H9 (cell line): ENCODE measurements around the gene THBS3. TPM values are rescaled to one million over a fixed set of nuclear protein-coding genes. Genes with fewer than 3 reads are reported as not detected.
A peak's percentile ranks its signal among the peaks of the same experiment; 100 is the strongest.

Experiments used
- DNase-seq: peaks from one replicate; pipeline ENCODE4 v3.0.0-alpha.2; 2017
- H2AFZ ChIP-seq: one replicate; pipeline ENCODE4 v1.6.1; 2013; ENCODE audit warnings: mild to moderate bottlenecking, low read length, control low read depth, moderate library complexity
- H2AK5ac ChIP-seq: 2 replicates; pipeline ENCODE4 v1.6.1; 2013; ENCODE audit warnings: low read length, control low read depth, mixed read lengths; ENCODE audit not compliant: insufficient read length
- H2BK120ac ChIP-seq: one replicate; pipeline ENCODE4 v1.6.1; 2013; ENCODE audit warnings: low read depth, mild to moderate bottlenecking, low read length, control low read depth, inconsistent platforms; ENCODE audit not compliant: poor library complexity, severe bottlenecking
- H2BK12ac ChIP-seq: 2 replicates; pipeline ENCODE4 v1.6.1; 2013; ENCODE audit warnings: low read length, control low read depth, mixed read lengths, low read depth; ENCODE audit not compliant: insufficient read length
- H2BK15ac ChIP-seq: 2 replicates; pipeline ENCODE4 v1.6.1; 2013; ENCODE audit warnings: low read depth, low read length, control low read depth
- H2BK20ac ChIP-seq: one replicate; pipeline ENCODE4 v1.6.1; 2013; ENCODE audit warnings: low read depth, mild to moderate bottlenecking, low read length, control low read depth, inconsistent platforms; ENCODE audit not compliant: poor library complexity, severe bottlenecking
- H2BK5ac ChIP-seq: 2 replicates; pipeline ENCODE4 v1.6.1; 2013; ENCODE audit warnings: low read length, control low read depth, mixed read lengths; ENCODE audit not compliant: insufficient read length
- H3K14ac ChIP-seq: 2 replicates; pipeline ENCODE4 v1.6.1; 2013; ENCODE audit warnings: low read length, control low read depth; ENCODE audit not compliant: insufficient read depth
- H3K18ac ChIP-seq: 2 replicates; pipeline ENCODE4 v1.6.1; 2013; ENCODE audit warnings: low read depth, mild to moderate bottlenecking, mixed read lengths, low read length, control low read depth; ENCODE audit not compliant: insufficient read length
- H3K23ac ChIP-seq: 2 replicates; pipeline ENCODE4 v1.6.1; 2013; ENCODE audit warnings: low read length, control low read depth, mixed read lengths, low read depth; ENCODE audit not compliant: insufficient read length
- H3K23me2 ChIP-seq: 2 replicates; pipeline ENCODE4 v1.6.1; 2013; ENCODE audit warnings: low read depth, mild to moderate bottlenecking, mixed read lengths, low read length, control low read depth; ENCODE audit not compliant: insufficient read length, poor library complexity, severe bottlenecking
- H3K27ac ChIP-seq: 2 replicates; pipeline ENCODE4 v1.5.1; 2013; ENCODE audit warnings: low read length, control low read depth, mixed read lengths, low read depth; ENCODE audit not compliant: insufficient read length
- H3K27me3 ChIP-seq: 2 replicates; pipeline ENCODE4 v1.6.1; 2013; ENCODE audit warnings: low read length, control low read depth, inconsistent platforms; ENCODE audit not compliant: insufficient read depth
- H3K4ac ChIP-seq: 2 replicates; pipeline ENCODE4 v1.6.1; 2013; ENCODE audit warnings: low read depth, mild to moderate bottlenecking, control low read depth, inconsistent platforms, low read length, moderate library complexity
- H3K4me1 ChIP-seq: 2 replicates; pipeline ENCODE4 v1.6.1; 2013; ENCODE audit warnings: low read length, control low read depth, inconsistent platforms; ENCODE audit not compliant: insufficient read depth
- H3K4me2 ChIP-seq: 2 replicates; pipeline ENCODE4 v1.6.1; 2013; ENCODE audit warnings: low read length, control low read depth, mixed read lengths; ENCODE audit not compliant: insufficient read length, insufficient read depth
- H3K56ac ChIP-seq: 2 replicates; pipeline ENCODE4 v1.6.1; 2013; ENCODE audit warnings: low read depth, mild to moderate bottlenecking, mixed read lengths, low read length, control low read depth; ENCODE audit not compliant: insufficient read length
- H3K79me1 ChIP-seq: 2 replicates; pipeline ENCODE4 v1.6.1; 2013; ENCODE audit warnings: low read depth, mild to moderate bottlenecking, moderate library complexity, low read length, control low read depth, inconsistent platforms; ENCODE audit not compliant: insufficient read depth, poor library complexity, severe bottlenecking
- H3K79me2 ChIP-seq: 2 replicates; pipeline ENCODE4 v1.6.1; 2013; ENCODE audit warnings: low read length, control low read depth, inconsistent platforms; ENCODE audit not compliant: insufficient read depth
- H3K9ac ChIP-seq: 2 replicates; pipeline ENCODE4 v1.6.1; 2013; ENCODE audit warnings: low read length, control low read depth, mixed read lengths; ENCODE audit not compliant: insufficient read length; ENCODE audit errors: extremely low read depth
- H3K9me3 ChIP-seq: one replicate; pipeline ENCODE4 v1.6.1; 2013; ENCODE audit warnings: low read depth, low read length, inconsistent platforms; ENCODE audit not compliant: control insufficient read depth
- H3T11ph ChIP-seq: one replicate; pipeline ENCODE4 v1.6.1; 2013; ENCODE audit warnings: mild to moderate bottlenecking, low read length, control low read depth, inconsistent platforms
- H4K20me1 ChIP-seq: one replicate; pipeline ENCODE4 v1.6.1; 2013; ENCODE audit not compliant: control insufficient read depth, insufficient read length, insufficient read depth
- H4K5ac ChIP-seq: 2 replicates; pipeline ENCODE4 v1.6.1; 2013; ENCODE audit warnings: low read depth, mild to moderate bottlenecking, mixed read lengths, low read length, control low read depth; ENCODE audit not compliant: insufficient read length
- H4K8ac ChIP-seq: replicated peaks from 2 replicates; pipeline ENCODE4 v1.6.1; 2013; ENCODE audit warnings: low read length, control low read depth, mixed read lengths, low read depth; ENCODE audit not compliant: insufficient read length
- H4K91ac ChIP-seq: 2 replicates; pipeline ENCODE4 v1.6.1; 2013; ENCODE audit warnings: low read depth, mild to moderate bottlenecking, moderate library complexity, mixed read lengths, low read length, control low read depth; ENCODE audit not compliant: insufficient read length
- H3K27ac Mint-ChIP-seq, 3 experiments: 2 replicates in 2 of 3; 3 replicates in 1 of 3; pipeline ENCODE4 v1.8.0; 2020 to 2021; ENCODE audit warnings: mixed read lengths in 3 of 3, mild to moderate bottlenecking in 1 of 3, moderate library complexity in 1 of 3
- H3K27me3 Mint-ChIP-seq: 2 replicates; pipeline ENCODE4 v1.8.0; 2021; ENCODE audit warnings: low read depth, mild to moderate bottlenecking, moderate library complexity, mixed read lengths
- H3K36me3 Mint-ChIP-seq, 3 experiments: 2 replicates in 2 of 3; 3 replicates in 1 of 3; pipeline ENCODE4 v1.8.0; 2020 to 2021; ENCODE audit warnings: low read depth in 3 of 3, mixed read lengths in 3 of 3; ENCODE audit not compliant: insufficient read depth in 1 of 3
- H3K4me1 Mint-ChIP-seq, 2 experiments: 2 replicates each; pipeline ENCODE4 v1.8.0; 2020; ENCODE audit warnings: mixed read lengths in 2 of 2
- H3K4me3 Mint-ChIP-seq, 2 experiments: 2 replicates in 1 of 2; 3 replicates in 1 of 2; pipeline ENCODE4 v1.8.0; 2020 to 2021; ENCODE audit warnings: mild to moderate bottlenecking in 2 of 2, mixed read lengths in 2 of 2, moderate library complexity in 1 of 2
- H3K9me3 Mint-ChIP-seq, 2 experiments: 2 replicates in 1 of 2; 3 replicates in 1 of 2; pipeline ENCODE4 v1.8.0; 2020; ENCODE audit warnings: mild to moderate bottlenecking in 2 of 2, mixed read lengths in 2 of 2, moderate library complexity in 1 of 2
- CTCF ChIP-seq: fragments of 200-600 bp; sonication (generic); conservative IDR thresholded peaks from 3 replicates; pipeline ENCODE4 v1.8.0; 2021; ENCODE audit warnings: antibody characterized with exemption, mild to moderate bottlenecking
- WGBS: extraction: QIAGEN DNeasy Blood & Tissue Kit; methylation state at CpG from one replicate; pipeline ENCODE4 v1.1.7; 2013; ENCODE audit warnings: missing lambda C conversion rate, low lambda C conversion rate, mixed read lengths; ENCODE audit not compliant: insufficient read length; ENCODE audit errors: extremely low coverage; 5-methylcytosine and 5-hydroxymethylcytosine counted together
- total RNA-seq: library from RNA; stranded (reverse); gene quantifications from 2 replicates; pipeline ENCODE4 v1.2.1, GENCODE V29; 2021

The THBS3 gene
- total RNA-seq, 1 experiment from 2014 or later, result 5.9 TPM

- Histone ChIP-seq H3K9me3 (no peaks in the 10 kb centered on the region), H2BK120ac (no peak overlapping the region), H4K20me1 (no peaks in the 10 kb centered on the region), H2AFZ (no peak overlapping the region), H2BK5ac (no peak overlapping the region), H2BK12ac (no peak overlapping the region), H4K5ac (no peak overlapping the region), H3K23ac (no peak overlapping the region), H3K23me2 (peaks cover 6% of the 10 kb centered on the region), H3K14ac (no peak overlapping the region), H3K4me2 (peak overlapping the region; percentile 89), H3K4ac (no peak overlapping the region), H3K27ac (no peak overlapping the region), H2AK5ac (no peak overlapping the region), H3K56ac (no peak overlapping the region), H3T11ph (no peak overlapping the region), H4K91ac (no peak overlapping the region), H4K8ac (no peak overlapping the region), H3K79me1 (no peaks in the 10 kb centered on the region), H3K27me3 (no peaks in the 10 kb centered on the region), H2BK20ac (no peak overlapping the region), H3K18ac (no peak overlapping the region), H3K9ac (no peak overlapping the region), H3K4me1 (peaks cover 2% of the 10 kb centered on the region; the same call in 1 of the 2 replicates), H3K79me2 (no peaks in the 10 kb centered on the region), H2BK15ac (no peak overlapping the region)
- no CpG with 5 or more reads among the region's 4 CpGs for WGBS
- H3K27ac Mint-ChIP-seq, result no peak overlapping the region
- peaks cover 30 to 31% of the 10 kb centered on the region in 2 experiments for H3K4me1 Mint-ChIP-seq
- TF ChIP-seq CTCF, result no peak
- no peak for DNase-seq
- H3K4me3 Mint-ChIP-seq, result peak overlapping the region; percentile 89 to 92; a peak in 4 of 5 replicates
- peaks cover 12% of the 10 kb centered on the region for H3K27me3 Mint-ChIP-seq
- no peaks in the 10 kb centered on the region for H3K9me3 Mint-ChIP-seq
- H3K36me3 Mint-ChIP-seq, result peaks cover 9 to 20% (median 16%) of the 10 kb centered on the region in 3 experiments
These were observed 2.8 kb upstream of the THBS3 start for GRCh38 chr1:155210314-155211104.
